SIG-M5 (cell line): Measurements from ENCODE around the gene SH3RF3.
"Not testable (repeated sequence)": the region's sequence is repeated elsewhere in the genome, so short reads cannot be mapped to it uniquely, and the experiment has no call there.

Experiments used
- DNase-seq: peaks from one replicate; lab custom pipeline; 2025; lab: John Stamatoyannopoulos, UW

The SH3RF3 gene

DNA sequence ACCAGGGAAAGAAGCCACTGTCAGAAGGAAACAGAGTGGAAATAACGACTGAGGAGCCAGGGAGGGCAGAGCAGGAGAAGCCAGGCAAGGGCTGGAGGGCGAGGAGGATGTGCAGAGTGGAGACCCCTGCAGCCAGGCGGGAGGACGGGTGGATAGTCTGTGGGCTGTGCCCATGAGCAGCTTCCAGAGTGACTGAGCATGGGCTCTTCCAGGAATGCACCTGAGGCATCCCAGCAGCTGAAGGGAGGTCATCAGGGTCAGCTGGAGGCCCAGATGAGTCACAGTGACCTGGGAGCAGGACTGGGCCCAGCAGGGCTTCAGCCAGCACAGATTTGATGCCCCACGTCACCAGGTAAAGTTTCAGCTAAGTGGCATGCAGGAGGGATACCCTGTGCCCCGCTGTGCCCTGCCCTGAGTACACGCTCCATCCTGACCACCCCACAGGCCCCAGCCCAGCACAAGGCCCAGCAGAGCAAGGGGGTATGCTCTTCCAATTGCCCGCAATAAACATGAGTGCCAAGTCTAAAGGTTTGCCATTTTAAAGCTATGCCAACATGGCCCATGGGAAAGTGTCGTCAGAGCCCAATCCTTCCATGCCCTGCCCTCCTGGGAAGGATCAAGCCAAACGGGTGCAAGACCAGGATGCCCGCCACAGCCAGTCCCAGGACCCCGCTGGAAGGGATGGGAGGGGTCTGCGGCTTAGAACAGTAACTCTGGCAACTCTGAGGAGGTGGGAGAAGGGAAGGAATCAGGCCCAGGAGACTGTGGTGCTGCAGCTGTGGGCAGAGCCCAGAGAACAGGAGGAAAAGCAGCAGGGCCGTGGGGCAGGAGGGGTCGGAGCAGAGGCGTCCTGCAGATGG, 399.1 kb downstream of the SH3RF3 start:
- DNase-seq, result no peak

DNA sequence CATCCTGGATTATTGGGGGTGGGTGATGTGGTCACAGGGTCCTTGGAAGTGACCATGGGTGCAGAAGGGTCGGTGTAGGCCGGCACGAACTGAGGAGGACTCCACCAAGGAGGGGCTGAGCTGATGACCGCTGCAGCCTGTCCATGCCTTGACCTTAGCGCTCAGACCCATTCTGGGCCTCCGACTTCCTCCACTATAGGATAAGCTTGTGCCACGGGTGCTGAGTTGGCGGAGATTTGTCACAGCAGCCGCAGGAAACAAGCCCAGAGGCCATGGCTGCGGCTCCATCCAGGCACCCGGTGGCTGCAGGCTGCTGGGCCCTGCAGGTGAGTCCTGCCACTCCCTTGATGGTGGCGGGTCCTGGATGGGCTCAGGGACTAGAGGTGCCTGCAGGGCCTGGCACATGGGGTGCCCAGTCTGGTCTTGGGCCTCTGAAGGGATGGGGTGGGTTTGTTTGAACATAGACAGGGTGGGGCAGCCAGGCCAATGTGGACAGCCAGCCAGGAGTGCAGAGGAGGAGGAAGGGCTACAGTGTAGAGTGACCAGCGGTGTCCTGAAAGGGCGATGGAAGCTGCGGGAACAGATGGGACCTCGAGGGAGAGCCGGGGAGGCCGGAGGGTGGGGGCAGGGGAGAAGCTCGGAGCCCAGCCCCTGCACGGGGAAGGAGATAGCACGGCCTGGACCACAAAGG, 400.0 kb downstream of the SH3RF3 start:
- DNase-seq, result no peak

DNA sequence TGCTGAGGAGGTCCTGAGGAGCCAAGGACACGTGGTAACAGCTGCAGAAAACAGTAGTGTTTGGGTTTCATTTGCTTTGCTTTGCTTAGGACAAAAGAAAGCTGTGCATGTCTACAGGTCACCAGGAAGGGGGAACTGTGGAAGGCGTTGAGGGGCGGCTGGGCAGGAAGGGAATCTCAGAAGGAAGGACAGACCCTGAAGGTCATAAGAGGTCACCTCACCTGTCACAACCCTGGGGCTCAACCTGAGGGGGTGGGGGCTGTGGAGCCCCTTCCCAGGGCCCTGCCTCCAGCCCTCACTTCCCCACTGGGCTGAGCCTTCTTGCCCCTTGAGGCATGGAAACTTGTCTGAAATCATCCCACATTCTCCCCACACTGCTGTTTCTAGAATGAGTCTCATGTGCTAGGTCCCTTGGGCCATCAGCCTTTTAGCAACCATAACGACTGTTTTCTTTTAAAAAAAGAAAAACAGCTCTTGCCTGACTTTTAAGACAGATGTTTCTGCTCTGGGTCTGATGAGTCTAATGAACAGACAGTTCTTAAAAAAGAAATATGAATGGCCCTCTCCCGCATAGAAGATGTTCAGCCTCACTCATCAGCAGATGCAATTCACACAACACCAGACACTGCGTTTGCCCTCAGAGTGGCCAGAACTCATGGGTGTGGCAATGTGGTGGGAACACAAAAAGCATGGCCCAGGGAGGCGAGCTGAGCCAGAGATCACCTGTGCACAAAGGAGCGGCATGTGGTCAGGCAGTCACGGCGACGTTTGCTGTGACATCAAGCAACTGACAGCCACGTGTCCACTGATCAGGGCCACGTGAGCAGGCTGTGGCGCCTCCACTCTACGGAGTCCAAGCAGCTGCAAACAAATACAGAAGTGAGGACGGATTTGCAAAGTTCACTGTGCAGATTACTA, 400.8 kb downstream of the SH3RF3 start:
- no peak for DNase-seq

DNA sequence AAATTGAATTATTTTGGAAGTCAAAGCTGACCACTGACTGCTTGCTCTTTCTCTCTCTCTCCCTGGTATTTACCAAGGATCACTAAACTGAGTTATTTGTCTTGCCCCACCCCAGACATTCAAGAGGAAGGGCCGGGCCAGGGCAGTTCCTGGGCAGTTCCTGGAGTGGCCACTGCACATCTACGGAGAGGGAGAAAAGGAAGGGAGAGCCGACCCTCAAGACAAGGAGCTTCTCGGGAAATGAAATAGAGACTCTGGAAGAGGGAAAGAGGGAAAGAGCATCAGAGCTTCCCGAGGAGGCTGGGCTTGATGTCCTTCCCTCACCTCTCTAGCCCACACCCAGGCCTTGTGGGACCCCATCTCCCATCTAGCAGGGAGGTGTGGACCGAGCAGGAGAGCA, 401.7 kb downstream of the SH3RF3 start:
- DNase-seq, result no peak

DNA sequence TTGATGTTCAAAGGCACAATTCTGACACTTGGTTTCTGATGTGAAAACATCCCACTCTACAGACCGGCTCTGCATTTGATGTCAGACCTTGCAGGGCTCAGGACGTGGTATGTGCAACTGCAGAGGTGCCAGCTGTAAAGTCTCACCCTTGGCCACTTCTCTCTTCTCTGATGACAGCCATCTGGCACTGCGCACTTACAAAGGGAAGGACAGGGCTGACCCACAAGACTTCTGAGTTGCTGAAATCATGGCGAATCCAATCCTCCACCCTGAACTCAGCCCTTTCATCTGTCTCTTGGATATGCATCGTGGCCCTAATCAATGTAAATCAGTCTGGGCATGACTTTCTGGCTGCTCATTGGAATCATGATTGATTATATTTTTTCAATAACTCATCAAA, 402.2 kb downstream of the SH3RF3 start:
- DNase-seq, result no peak

DNA sequence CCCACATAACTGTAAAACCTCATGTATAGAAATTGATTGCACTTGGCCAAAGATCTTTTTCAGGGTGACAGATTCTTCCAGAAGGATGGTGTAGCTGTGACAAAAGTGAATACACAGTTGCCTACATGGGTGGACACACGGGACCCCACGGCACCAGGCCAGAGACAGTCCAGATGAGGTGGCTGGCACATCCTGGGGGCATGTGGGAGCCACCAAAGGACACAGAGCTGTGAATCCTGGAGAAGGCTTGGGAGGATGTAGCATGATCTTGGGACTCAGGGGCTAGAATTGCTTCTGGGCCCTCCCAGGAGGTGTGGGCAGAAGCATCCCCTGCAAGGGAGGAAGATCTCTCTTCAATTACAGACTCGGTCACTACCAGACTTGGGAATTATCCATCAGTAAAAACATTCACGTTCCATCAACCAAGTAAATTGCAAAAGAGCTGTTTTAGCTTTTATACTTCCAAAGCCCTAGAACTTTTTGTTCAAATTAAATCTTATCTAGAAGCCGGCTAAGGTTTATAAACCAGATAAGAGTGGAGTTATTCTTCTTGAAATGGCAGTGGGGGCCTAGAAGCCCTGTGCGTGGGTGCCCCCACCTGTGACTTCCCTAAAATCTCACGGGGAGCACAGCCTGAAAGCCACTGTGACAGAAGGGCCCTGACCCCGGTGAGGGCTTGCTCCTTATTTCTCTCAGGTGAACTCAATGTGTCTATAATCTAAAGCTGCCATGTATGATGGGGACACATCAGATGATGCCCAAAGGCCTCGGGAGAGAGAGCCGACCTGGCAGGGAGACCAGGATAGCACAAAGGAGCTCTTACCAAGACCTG, 403.1 kb downstream of the SH3RF3 start:
- no peak for DNase-seq

DNA sequence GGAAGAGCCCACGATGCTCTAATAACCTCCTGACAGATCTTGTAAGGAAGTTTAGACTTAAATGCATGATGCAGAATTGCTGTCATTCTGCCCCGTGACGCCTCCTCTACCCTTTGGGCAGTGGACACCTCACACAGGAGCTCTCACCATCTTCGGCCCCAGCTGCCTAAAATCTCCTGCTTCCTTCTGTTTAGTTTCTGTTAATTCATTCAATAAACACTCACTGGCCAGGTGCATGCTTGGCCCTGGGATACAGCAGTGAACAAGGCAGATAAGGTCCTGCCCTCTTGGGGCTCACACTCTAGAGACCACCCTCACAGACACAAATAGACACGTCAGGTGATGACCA, 403.7 kb downstream of the SH3RF3 start:
- no peak for DNase-seq

DNA sequence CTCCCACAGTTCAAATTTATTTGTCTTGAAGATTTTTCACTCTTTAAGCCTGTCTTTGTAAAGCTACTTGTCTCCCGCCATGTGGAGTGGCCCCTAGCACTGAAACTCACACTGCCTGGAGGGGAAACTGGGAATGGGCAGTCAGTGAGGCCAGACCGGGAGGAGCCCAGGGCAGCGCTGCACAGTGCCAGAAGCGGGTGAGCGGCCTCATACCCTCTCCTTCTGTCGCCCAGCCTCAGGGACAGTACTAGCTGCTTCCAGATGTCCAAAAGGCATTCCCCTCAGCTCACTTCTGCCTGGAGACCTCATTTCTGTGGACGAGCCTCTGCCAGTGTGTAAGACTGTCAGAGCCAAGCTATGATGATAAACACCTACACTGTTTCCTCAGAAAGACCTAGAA, 404.8 kb downstream of the SH3RF3 start:
- no peak for DNase-seq

DNA sequence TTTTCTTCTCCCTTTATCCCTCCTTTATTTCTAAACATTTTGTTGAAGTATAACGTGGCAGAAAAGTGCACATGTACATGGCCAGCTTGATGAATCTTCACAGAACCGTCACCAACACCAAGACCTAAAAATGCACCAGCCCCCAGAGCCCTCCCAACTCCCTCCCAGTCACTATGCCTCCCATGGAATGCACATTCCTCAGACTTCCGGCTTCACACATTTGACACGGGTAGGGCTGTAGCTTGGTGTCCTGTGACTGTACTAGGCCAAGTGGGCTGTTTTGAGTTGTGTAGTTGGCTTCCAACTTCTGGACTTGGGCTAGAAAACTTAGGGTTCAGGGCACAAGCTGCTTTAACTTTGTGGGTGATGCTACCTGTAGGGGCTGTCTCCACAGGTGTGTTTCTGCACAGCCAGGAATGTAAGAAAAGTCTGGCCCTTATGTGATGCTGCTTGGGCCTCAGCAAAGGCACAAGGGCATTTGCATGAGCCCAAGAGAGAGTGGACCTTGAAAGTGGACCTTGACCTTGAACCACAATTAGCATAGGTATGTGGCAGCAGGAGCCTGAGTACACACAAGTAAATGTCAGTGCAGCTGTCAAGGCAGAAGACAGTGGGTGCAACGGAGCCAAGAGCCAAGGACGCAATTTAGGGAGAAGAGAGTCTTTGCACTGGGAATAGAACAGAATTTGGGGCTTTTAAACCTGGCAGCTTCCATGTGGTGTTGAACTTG, 406.4 kb downstream of the SH3RF3 start:
- no peak for DNase-seq

DNA sequence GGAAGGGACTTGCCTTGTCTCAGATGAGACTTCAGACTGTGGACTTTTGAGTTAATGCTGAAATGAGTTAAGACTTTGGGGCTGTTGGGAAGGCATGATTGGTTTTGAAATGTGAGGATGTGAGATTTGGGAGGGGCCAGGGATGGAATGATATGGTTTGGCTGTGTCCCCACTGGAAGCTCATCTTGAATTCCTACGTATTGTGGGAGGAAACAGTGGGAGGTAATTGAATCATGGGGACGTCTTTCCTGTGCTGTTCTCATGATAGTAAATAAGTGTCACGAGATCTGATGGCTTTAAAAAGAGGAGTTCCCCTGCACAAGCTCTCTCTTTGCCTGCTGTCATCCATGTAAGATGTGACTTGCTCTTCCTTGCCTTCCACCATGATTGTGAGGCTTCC, 407.6 kb downstream of the SH3RF3 start:
- DNase-seq, result not testable (repeated sequence)

DNA sequence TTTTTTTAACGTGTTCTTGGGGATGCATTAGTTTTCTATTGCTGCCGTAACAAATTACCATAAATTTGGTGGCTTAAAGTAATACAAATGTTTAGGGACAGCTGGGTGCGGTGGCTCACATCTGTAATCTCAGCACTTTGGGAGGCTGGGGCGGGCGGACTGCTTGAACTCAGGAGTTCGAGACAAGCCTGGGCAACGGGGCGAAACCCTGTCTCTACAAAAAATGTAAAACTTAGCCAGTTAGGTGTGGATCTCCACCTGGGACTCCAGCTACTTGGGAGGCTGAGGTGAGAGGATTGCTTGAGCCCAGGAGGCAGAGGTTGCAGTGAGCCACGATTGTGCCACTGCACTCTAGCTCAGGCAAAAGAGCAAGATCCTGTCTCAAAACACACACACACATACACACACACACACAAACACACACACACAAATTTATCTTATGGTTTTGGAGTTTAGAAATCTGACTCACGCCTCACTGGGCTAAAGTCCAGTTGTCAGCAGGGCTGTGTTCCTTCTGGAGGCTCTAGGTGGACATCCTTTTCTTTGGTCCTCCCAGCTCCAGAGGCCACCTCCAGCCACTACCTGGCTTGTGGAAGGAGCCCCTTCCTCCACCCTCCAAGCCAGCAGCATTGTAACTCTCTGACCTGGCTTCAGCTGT, 408.7 kb downstream of the SH3RF3 start:
- DNase-seq, result no peak

DNA sequence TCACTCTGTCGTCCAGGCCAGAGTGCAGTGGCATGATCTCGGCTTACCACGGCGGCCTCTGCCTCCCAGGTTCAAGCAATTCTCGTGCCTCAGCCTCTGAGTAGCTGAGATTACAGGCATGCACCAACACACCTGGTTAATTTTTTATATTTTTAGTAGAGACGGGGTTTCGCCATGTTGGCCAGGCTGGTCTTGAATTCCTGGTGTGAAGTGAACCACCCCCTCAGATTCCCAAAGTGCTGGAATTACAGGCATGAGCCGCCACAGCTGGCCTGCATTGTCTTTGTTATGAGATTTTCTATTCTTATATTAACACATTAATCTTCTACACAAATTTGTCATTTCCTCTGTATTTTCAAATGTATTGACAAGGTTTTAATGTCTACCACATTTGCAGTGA, 409.5 kb downstream of the SH3RF3 start:
- DNase-seq, result no peak

DNA sequence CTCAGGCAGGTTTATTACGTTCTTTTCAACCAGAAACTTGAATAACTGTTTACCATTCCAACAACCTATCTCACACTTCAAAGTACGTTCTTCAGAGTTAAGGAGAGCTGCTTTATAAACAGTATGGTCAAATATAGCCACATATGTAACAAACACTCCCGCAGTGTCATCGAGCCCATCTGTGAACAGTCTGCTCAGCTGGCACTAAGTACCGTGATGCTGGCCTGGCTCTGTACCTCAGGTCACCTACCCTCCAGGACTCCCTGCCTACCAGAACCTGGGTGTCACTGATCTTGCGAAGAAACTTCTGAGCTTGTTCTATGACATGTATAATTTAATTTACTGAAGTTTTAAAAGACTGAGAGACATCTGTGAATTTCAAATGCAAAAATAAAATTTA, 413.4 kb downstream of the SH3RF3 start:
- no peak for DNase-seq

DNA sequence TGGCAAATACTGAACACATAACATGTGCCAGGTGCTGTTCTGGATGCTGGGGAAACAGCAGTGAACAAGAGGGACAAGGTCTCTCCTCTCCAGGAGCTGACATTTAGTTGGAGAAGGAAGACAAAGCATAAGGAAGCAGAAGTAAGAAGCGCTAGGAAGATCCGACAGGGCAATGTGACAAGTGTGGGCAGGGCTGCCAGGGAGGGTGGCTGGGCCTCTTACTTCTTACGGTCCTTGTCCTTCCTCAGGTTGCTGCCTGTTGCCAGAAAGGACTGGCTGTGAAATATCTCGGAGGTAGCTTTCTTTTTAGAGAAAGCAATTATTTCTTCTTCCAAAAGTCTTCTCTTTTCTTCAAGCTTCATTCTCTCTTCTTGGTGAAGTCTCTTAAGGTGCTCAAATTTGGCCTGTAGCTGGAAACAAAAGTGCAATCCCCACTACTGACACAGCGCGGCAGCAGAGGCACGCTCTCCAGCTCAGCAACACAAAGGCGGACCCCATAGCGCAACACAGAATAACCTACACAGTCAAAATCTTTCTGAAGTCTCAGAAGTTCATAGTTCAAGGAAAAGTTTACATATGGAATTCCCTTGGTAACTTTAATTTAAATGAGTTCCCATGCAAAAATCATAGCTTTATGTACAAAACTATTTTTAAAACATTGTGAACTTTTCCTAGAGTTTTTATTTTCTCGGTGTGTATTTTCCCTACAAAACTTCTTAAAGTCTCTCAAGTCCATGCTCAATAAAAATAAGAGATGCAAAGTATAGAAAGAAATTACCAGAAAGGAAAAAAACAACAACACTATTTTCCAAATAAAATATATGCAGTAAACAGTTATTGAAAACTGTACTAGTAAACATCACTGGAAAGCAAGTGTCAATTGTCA, 417.1 kb downstream of the SH3RF3 start:
- no peak for DNase-seq

DNA sequence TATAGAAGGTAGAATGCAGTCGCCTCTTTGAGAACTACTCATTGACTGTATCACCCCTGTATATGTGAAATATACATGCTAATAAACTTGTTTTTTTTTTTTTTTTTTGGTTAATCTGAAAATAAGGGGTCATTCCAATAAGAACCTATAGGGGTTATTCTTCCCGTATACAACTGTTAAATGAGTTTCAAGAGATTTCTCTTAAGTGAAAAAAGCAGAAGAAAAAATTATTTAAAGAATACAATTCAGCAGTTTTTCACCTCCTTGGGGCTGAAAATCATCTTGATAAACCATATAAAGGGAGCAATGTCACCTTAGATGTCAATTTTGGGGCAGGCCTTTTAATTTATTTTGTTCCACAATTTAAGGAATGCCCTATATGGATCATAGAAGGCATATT, 418.3 kb downstream of the SH3RF3 start:
- no peak for DNase-seq

DNA sequence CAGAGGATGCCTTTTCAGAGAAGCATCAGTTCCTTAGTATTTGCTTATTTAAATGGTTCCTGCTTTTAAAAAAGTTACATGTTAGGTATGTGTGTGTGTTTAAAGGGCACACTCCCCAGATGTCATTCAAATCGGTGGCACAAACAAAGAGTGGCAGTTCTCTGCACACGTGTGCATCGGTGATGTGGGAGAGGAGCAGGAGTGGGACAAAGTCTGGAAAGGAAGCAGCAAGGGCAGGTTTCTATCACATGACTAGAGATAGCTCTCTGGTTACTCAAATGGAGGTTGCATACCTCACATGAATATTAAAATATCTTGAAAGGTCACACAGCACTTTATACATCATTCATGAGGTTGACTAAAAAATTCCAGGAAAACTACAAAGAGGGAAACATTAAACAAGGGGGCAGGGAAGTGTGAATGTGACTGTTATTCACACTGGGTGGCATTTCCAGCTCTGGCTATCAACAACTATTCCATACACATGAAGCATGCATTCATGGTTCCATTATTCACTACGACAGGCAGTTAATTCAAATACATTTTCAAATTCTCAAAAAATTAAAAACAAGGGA, 420.1 kb downstream of the SH3RF3 start:
- no peak for DNase-seq
